Karpas-422 (cell line): Measurements from ENCODE around the gene PLPP2. TPM values are rescaled to one million over a fixed set of nuclear protein-coding genes. Genes with fewer than 3 reads are reported as not detected.
"Not testable (repeated sequence)": the region's sequence is repeated elsewhere in the genome, so short reads cannot be mapped to it uniquely, and the experiment has no call there.

Source experiments
- DNase-seq: peaks from one replicate; pipeline ENCODE4 v3.0.0-alpha.2; 2015
- H2AFZ ChIP-seq: fragments of 200-600 bp; sonication (generic); 2 replicates; pipeline ENCODE4 v1.6.1; 2014; ENCODE audit warnings: antibody characterized with exemption, low read length, mixed read lengths
- H3K27ac ChIP-seq: fragments of 200-600 bp; sonication (generic); 2 replicates; pipeline ENCODE4 v1.5.1; 2014; ENCODE audit warnings: mild to moderate bottlenecking, low read length, moderate library complexity
- H3K27me3 ChIP-seq: fragments of 200-600 bp; sonication (generic); 2 replicates; pipeline ENCODE4 v1.6.1; 2014; ENCODE audit warnings: low read length, mixed read lengths
- H3K36me3 ChIP-seq: fragments of 200-600 bp; sonication (generic); 2 replicates; pipeline ENCODE4 v1.6.1; 2014; ENCODE audit warnings: low read length, mixed read lengths; ENCODE audit not compliant: insufficient read depth
- H3K4me1 ChIP-seq: fragments of 200-600 bp; sonication (generic); 2 replicates; pipeline ENCODE4 v1.6.1; 2014; ENCODE audit warnings: mild to moderate bottlenecking, low read length, mixed read lengths
- H3K4me2 ChIP-seq: fragments of 200-600 bp; sonication (generic); 2 replicates; pipeline ENCODE4 v1.6.1; 2014; ENCODE audit warnings: low read length, low read depth, mild to moderate bottlenecking; ENCODE audit not compliant: poor library complexity, severe bottlenecking
- H3K4me3 ChIP-seq: fragments of 200-600 bp; sonication (generic); 2 replicates; pipeline ENCODE4 v1.5.1; 2014; ENCODE audit warnings: mild to moderate bottlenecking, antibody characterized with exemption, low read length, mixed read lengths
- H3K79me2 ChIP-seq: fragments of 200-600 bp; sonication (generic); 2 replicates; pipeline ENCODE4 v1.6.1; 2014; ENCODE audit warnings: mild to moderate bottlenecking, low read length, mixed read lengths
- H3K9ac ChIP-seq: fragments of 200-600 bp; sonication (generic); 2 replicates; pipeline ENCODE4 v1.6.0; 2014; ENCODE audit warnings: low read length
- H3K9me2 ChIP-seq: fragments of 200-600 bp; sonication (generic), shearing (Covaris generic); replicated peaks from 2 replicates; pipeline ENCODE4 v1.6.0; 2014; ENCODE audit warnings: mild to moderate bottlenecking, low read length, moderate library complexity; ENCODE audit not compliant: insufficient read depth
- H3K9me3 ChIP-seq: fragments of 300-700, 200-600 bp; sonication (generic); 2 replicates; pipeline ENCODE4 v1.6.1; 2014; ENCODE audit warnings: low read length, mixed read lengths
- H4K20me1 ChIP-seq: fragments of 200-600 bp; sonication (generic); 2 replicates; pipeline ENCODE4 v1.6.1; 2014; ENCODE audit warnings: mild to moderate bottlenecking, antibody characterized with exemption, low read length, low read depth; ENCODE audit not compliant: insufficient read depth
- total RNA-seq: library from RNA; depleted of rRNA; stranded (reverse); fragments of >200 nt; shearing (Covaris generic); gene quantifications from 2 replicates; pipeline ENCODE4 v1.2.3, GENCODE V29; 2014; ENCODE audit warnings: low replicate concordance; rRNA removed

The PLPP2 gene
- total RNA-seq, 1 experiment from 2014 or later = 0.26 TPM

DNA sequence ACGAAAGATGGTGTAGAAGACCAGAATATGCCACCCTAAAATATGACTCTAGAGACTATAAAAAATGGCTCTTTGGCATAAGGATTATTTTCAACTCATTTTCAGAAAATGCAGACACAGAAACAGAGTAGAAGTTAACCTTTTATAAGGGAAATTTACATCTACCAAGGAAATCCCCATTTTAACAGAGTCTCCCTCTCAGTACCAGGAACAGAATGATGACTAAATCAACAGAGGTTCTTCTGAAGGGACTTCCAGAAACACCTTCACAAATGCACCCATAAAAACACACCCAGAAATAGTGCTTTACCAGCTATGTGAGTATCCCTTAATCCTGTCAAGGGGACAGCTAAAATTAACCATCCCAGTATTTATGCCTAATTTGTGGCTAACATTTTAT, 29.1 kb downstream of the PLPP2 start:
- peaks cover 1% of the 10 kb centered on the region for H3K4me1 ChIP-seq
- no peak overlapping the region for H3K4me2 ChIP-seq
- H3K4me3 ChIP-seq = no peak overlapping the region
- no peaks in the 10 kb centered on the region for H3K9me3 ChIP-seq
- H3K36me3 ChIP-seq = no peaks in the 10 kb centered on the region
- no peaks in the 10 kb centered on the region for H4K20me1 ChIP-seq
- H2AFZ ChIP-seq = no peak overlapping the region
- H3K9ac ChIP-seq = no peak overlapping the region
- no peaks in the 10 kb centered on the region for H3K27me3 ChIP-seq
- no peaks in the 10 kb centered on the region for H3K9me2 ChIP-seq
- no peak for DNase-seq
- H3K27ac ChIP-seq = no peak overlapping the region
- no peaks in the 10 kb centered on the region for H3K79me2 ChIP-seq

GRCh38 chr19:256804-257203, 34.4 kb downstream of the PLPP2 start:
- not testable (repeated sequence) for H3K4me1 ChIP-seq, DNase-seq, H4K20me1 ChIP-seq, H3K27me3 ChIP-seq, H3K9ac ChIP-seq, H3K36me3 ChIP-seq, H3K4me3 ChIP-seq, H3K9me3 ChIP-seq, H2AFZ ChIP-seq, H3K79me2 ChIP-seq, H3K27ac ChIP-seq, H3K9me2 ChIP-seq, H3K4me2 ChIP-seq

DNA sequence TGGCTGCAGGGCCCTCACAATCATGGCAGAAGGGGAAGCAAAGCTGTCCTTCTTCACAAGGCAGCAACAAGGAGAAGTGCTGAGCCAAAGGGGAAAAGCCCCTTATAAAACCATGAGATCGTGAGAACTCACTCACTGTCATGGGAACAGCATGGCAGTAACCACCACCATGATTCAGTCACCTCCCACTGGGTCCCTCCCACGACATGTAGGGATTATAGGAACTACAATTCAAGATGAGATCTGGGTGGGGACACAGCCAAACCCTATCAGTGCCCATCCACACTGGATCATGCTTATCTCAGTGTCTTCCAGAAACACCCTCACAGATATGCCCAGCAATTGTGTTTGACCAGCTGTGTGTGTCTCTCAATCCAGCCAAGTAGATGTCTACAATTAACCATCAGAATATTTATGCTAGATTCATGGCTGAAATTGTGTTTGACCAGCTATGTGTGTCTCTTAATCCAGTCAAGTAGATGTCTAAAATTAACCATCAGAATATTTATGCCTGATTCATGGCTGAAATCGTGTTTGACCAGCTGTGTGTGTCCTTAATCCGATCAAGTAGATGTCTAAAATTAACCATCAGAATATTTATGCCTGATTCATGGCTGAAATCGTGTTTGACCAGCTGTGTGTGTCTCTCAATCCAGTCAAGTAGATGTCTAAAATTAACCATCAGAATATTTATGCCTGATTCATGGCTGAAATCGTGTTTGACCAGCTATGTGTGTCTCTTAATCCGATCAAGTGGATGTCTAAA, 38.6 kb downstream of the PLPP2 start:
- H3K4me3 ChIP-seq, H3K27me3 ChIP-seq, H3K4me2 ChIP-seq: not testable (repeated sequence)

DNA sequence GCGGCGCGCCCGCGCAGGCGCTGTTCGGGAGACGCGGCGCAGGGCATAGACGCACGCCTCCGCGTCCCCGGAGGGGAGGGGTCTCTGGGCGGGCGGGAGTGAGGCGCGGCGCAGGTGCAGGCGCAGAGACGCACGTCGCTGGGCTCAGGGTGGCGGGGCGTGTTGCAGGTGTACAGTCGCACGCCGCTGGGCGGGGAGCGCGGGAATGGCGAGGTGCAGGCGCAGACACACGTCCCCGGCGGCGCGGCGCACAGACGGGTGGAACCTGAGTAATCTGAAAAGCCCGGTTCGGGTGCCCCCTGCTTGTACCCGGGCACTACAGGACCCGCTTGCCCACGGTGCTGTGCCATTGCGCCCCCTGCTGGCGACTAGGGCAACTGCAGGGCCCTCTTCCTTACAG, 44.7 kb downstream of the PLPP2 start:
- H3K4me2 ChIP-seq = no peak overlapping the region
- no peak for DNase-seq
- no peak overlapping the region for H3K4me3 ChIP-seq
- H3K79me2 ChIP-seq = no peaks in the 10 kb centered on the region
- no peak overlapping the region for H3K9ac ChIP-seq
- H3K4me1 ChIP-seq = no peaks in the 10 kb centered on the region
- no peak overlapping the region for H2AFZ ChIP-seq
- H3K27me3 ChIP-seq = no peaks in the 10 kb centered on the region
- H3K9me3 ChIP-seq = no peaks in the 10 kb centered on the region
- no peaks in the 10 kb centered on the region for H4K20me1 ChIP-seq
- H3K9me2 ChIP-seq = no peaks in the 10 kb centered on the region
- no peaks in the 10 kb centered on the region for H3K36me3 ChIP-seq
- no peak overlapping the region for H3K27ac ChIP-seq

More for the DNA sequence above, 38.6 kb downstream of the PLPP2 start:
- H4K20me1 ChIP-seq, H3K36me3 ChIP-seq, H3K9me3 ChIP-seq, H3K27ac ChIP-seq, H3K79me2 ChIP-seq, H3K9me2 ChIP-seq, DNase-seq, H3K4me1 ChIP-seq, H3K9ac ChIP-seq, H2AFZ ChIP-seq: not testable (repeated sequence)

- H3K4me3 ChIP-seq, H2AFZ ChIP-seq, H3K79me2 ChIP-seq, H3K4me2 ChIP-seq, H3K27me3 ChIP-seq, H3K9ac ChIP-seq, H3K36me3 ChIP-seq, H3K27ac ChIP-seq, H3K9me2 ChIP-seq, H3K9me3 ChIP-seq, H3K4me1 ChIP-seq, H4K20me1 ChIP-seq, DNase-seq: not testable (repeated sequence)
Measured at GRCh38 chr19:245900-246299, 45.3 kb downstream of the PLPP2 start.

DNA sequence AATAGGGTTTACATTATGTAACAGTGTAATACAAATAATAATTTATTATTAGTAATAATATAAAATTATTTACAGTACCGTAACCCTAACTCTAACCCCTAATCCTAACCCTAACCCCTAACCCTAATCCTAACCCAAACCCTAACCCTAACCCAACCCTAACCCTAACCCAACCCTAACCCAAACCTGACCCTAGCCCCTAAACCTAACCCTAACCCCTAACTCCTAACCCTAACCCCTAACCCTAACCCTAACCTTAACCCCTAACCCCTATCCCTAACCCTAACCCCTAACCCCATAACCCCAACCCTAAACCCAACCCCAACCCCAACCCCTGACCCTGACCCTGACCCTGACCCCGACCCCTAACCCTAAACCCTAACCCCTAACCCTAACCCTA, 45.7 kb downstream of the PLPP2 start:
- H3K4me3 ChIP-seq = no peak overlapping the region
- H3K36me3 ChIP-seq = no peaks in the 10 kb centered on the region
- H3K9me3 ChIP-seq = no peaks in the 10 kb centered on the region
- no peak overlapping the region for H2AFZ ChIP-seq
- no peaks in the 10 kb centered on the region for H4K20me1 ChIP-seq
- DNase-seq = no peak
- H3K4me1 ChIP-seq = no peaks in the 10 kb centered on the region
- H3K79me2 ChIP-seq = no peaks in the 10 kb centered on the region
- no peaks in the 10 kb centered on the region for H3K9me2 ChIP-seq
- no peaks in the 10 kb centered on the region for H3K27me3 ChIP-seq
- H3K9ac ChIP-seq = no peak overlapping the region
- no peak overlapping the region for H3K4me2 ChIP-seq
- no peak overlapping the region for H3K27ac ChIP-seq

Other genes starting within 250 kb of the PLPP2 start
- not detected in 2 replicates for gene OR4F17, start 184.3 kb downstream of the PLPP2 start, total RNA-seq
- gene MIER2, start 53.4 kb upstream of the PLPP2 start, total RNA-seq = 7.9 and 15.3 TPM in 2 replicates
- gene C2CD4C, start 117.7 kb upstream of the PLPP2 start, total RNA-seq = not detected in 2 replicates
- gene SHC2, start 169.6 kb upstream of the PLPP2 start, total RNA-seq = not detected in 2 replicates
- gene MADCAM1, start 205.1 kb upstream of the PLPP2 start, total RNA-seq = 0.11 and 0.97 TPM in 2 replicates
- gene TPGS1, start 216.1 kb upstream of the PLPP2 start, total RNA-seq = 13.8 and 46.6 TPM in 2 replicates
- gene CDC34, start 240.4 kb upstream of the PLPP2 start, total RNA-seq = 25.7 and 96.8 TPM in 2 replicates